Pancreas (tissue), 10 donors: ENCODE measurements around the gene SYNGR3. TPM values are rescaled to one million over a fixed set of nuclear protein-coding genes. Genes with fewer than 3 reads are reported as not detected.

Experiments used
- ATAC-seq, 4 donors: fragments of 200-7000 bp; cut with Tn5 transposase; one replicate each; pipeline versions ENCODE4 v1.8.0 to v1.9.1; 2020; ENCODE audit warnings: mild to moderate bottlenecking in 4 of 4, moderate library complexity in 4 of 4
- DNase-seq, 6 donors: peaks; one replicate each; pipeline ENCODE4 v3.0.0-alpha.2; 2020
- FAIRE-seq: peaks from 2 replicates; lab custom pipeline; 2012; peaks lifted over from hg19 to GRCh38; lab: Jason Lieb, UNC
- H3K27ac ChIP-seq, 4 donors: fragments of 200-600 bp; sonication (generic); 1 replicate in 3 of 4; 2 replicates in 1 of 4; pipeline versions ENCODE4 v1.5.0 to v1.8.0; 2020
- H3K27me3 ChIP-seq, 4 donors: fragments of 200-600 bp; one replicate each; pipeline ENCODE4 v1.8.0; 2021
- H3K36me3 ChIP-seq, 3 donors: fragments of 200-600 bp; sonication (generic) in 1 of 3; one replicate each; pipeline versions ENCODE4 v1.5.0 to v1.8.0; 2020 to 2021
- H3K4me1 ChIP-seq, 3 donors: fragments of 200-600 bp; one replicate each; pipeline ENCODE4 v1.8.0; 2021
- H3K4me3 ChIP-seq, 4 donors: fragments of 200-600 bp; sonication (generic) in 2 of 4; one replicate each; pipeline versions ENCODE4 v1.5.0 to v1.8.0; 2020 to 2021
- H3K9me3 ChIP-seq, 4 donors: fragments of 200-600 bp; one replicate each; pipeline ENCODE4 v1.8.0; 2021
- CTCF ChIP-seq, 4 donors: fragments of 200-600 bp; sonication (generic) in 3 of 4; IDR thresholded peaks; one replicate each; pipeline versions ENCODE4 v1.5.0 to v1.8.0; 2021; ENCODE audit warnings: antibody characterized with exemption in 4 of 4
- WGBS, 2 donors: extraction: QIAGEN DNeasy Blood & Tissue Kit; methylation state at CpG; one replicate each; pipeline ENCODE4 v1.1.7; 2013; 5-methylcytosine and 5-hydroxymethylcytosine counted together
- intact Hi-C, 3 donors: fragments of 100-400 bp; cut with DNase I; formaldehyde crosslinking; loops; one replicate each; pipeline versions ENCODE4 v1.11.1 to v1.14.2; 2022
- polyA plus RNA-seq, 2 donors: library from polyadenylated mRNA; stranded (reverse); fragments of 200-250 nt; gene quantifications; one replicate each; pipeline ENCODE4 v1.2.3, GENCODE V29; 2013
- total RNA-seq, 6 donors: library from RNA; stranded (reverse); fragmentation: NEBNext Ultra II Directional in 4 of 6; extraction: Animal tissue kit (Norgen Biotek cat#: 25700) in 4 of 6; gene quantifications; one replicate each; pipeline versions ENCODE4 v1.2.1 to v1.2.4, GENCODE V29; 2021 to 2023
- donor health status: healthy with polysubstance abuse.
- donor health status: DM: no; HTN: no; CAD: no; lungs with moderate emphysema.
- donor health status: DM: no; HTN: no; CAD: no.
- donor health status: control.
- donor health status: control.
- donor health status: Bipolar disorder and iron deficiency.
- donor health status: DM: yes; HTN: yes; CAD: no.
- donor health status: DM: no; HTN: no; CAD: no.
- donor health status: DM: no; HTN: no; CAD: no.
- donor health status: DM: yes; HTN: yes; CAD: no.

Gene SYNGR3
- total and polyA plus RNA-seq, 8 donors = 0.19 to 3.1 (median 0.61) TPM

- H3K4me1 ChIP-seq = peaks cover 0 to 7% (median 4%) of the 10 kb centered on the region in 3 donors
- no peaks in the 10 kb centered on the region for H3K9me3 ChIP-seq
- peaks cover 0 to 29% (median 14%) of the 10 kb centered on the region in 3 donors for H3K36me3 ChIP-seq
- intact Hi-C loops = no loop called here
- peak overlapping the region in 2 of 4 donors; percentile 55 to 63 for H3K27ac ChIP-seq
- H3K4me3 ChIP-seq = peak overlapping the region; percentile 15 to 41 (median 29)
- ATAC-seq (no peak), FAIRE-seq (no peak), DNase-seq (peak in 2 of 6 donors; percentile 72 to 85)
- H3K27me3 ChIP-seq = no peaks in the 10 kb centered on the region
- no peak for TF ChIP-seq CTCF (IDR thresholded peaks at IDR 0.05)
- 61 to 70% methylated on average over 37 of the region's 37 CpGs for WGBS, 2 donors
These were observed 11.2 kb upstream of the SYNGR3 start for GRCh38 chr16:1978476-1979120.

GRCh38 chr16:1979271-1980029 is 10.3 kb upstream of the SYNGR3 start:
- TF ChIP-seq CTCF (IDR thresholded peaks at IDR 0.05) = no peak
- H3K4me3 ChIP-seq = peak overlapping the region; percentile 15 to 41 (median 29)
- WGBS, 2 donors = 33 to 36% methylated on average over 60 to 70 of the region's 70 CpGs
- FAIRE-seq (no peak), ATAC-seq (peak; percentile 65 to 75 (median 72)), DNase-seq (peak; percentile 84 to 96 (median 88))
- H3K4me1 ChIP-seq = peaks cover 0 to 7% (median 4%) of the 10 kb centered on the region in 3 donors
- H3K36me3 ChIP-seq = peaks cover 0 to 29% (median 14%) of the 10 kb centered on the region in 3 donors
- H3K27me3 ChIP-seq = no peaks in the 10 kb centered on the region
- intact Hi-C loops = no loop called here
- H3K27ac ChIP-seq = peak overlapping the region; percentile 8 to 63 (median 52)
- no peaks in the 10 kb centered on the region for H3K9me3 ChIP-seq

- FAIRE-seq (no peak), ATAC-seq (peak in 2 of 4 donors; percentile 1 to 3), DNase-seq (peak in 2 of 6 donors; percentile 66 to 84)
- peaks cover 0 to 13% (median 10%) of the 10 kb centered on the region in 3 donors for H3K4me1 ChIP-seq
- no peaks in the 10 kb centered on the region for H3K9me3 ChIP-seq
- no peak for TF ChIP-seq CTCF (IDR thresholded peaks at IDR 0.05)
- no peaks in the 10 kb centered on the region for H3K27me3 ChIP-seq
- intact Hi-C loops = no loop called here
- WGBS, 2 donors = 24 to 29% methylated on average over 53 of the region's 53 CpGs
- peaks cover 0 to 24% (median 14%) of the 10 kb centered on the region in 3 donors for H3K36me3 ChIP-seq
- H3K4me3 ChIP-seq = peak overlapping the region; percentile 15 to 41 (median 29)
- H3K27ac ChIP-seq = peak overlapping the region in 3 of 4 donors; percentile 50 to 63 (median 55)
These were observed 9.6 kb upstream of the SYNGR3 start for GRCh38 chr16:1980030-1980769.

- H3K4me3 ChIP-seq = no peak overlapping the region
- TF ChIP-seq CTCF (IDR thresholded peaks at IDR 0.05) = no peak
- ATAC-seq (no peak), DNase-seq (peak in 1 of 6 donors; percentile 79), FAIRE-seq (no peak)
- 28 to 32% methylated on average over 16 of the region's 16 CpGs for WGBS, 2 donors
- peaks cover 0 to 17% (median 12%) of the 10 kb centered on the region in 3 donors for H3K4me1 ChIP-seq
- H3K9me3 ChIP-seq = no peaks in the 10 kb centered on the region
- H3K27ac ChIP-seq = no peak overlapping the region
- no peaks in the 10 kb centered on the region for H3K27me3 ChIP-seq
- H3K36me3 ChIP-seq = peaks cover 0 to 19% (median 10%) of the 10 kb centered on the region in 3 donors
- intact Hi-C loops = no loop called here
These were observed 9.0 kb upstream of the SYNGR3 start for GRCh38 chr16:1980770-1981087.
